ENCODE results near the gene FARSA. TPM values are rescaled to one million over a fixed set of nuclear protein-coding genes. Genes with fewer than 3 reads are reported as not detected.

FARSA gene
- total and polyA plus RNA-seq, 2 of the 8 experiments (the other 6 are each of a cell fraction or from before 2014, with no cell fraction given): 61.0 to 103 TPM

DNA sequence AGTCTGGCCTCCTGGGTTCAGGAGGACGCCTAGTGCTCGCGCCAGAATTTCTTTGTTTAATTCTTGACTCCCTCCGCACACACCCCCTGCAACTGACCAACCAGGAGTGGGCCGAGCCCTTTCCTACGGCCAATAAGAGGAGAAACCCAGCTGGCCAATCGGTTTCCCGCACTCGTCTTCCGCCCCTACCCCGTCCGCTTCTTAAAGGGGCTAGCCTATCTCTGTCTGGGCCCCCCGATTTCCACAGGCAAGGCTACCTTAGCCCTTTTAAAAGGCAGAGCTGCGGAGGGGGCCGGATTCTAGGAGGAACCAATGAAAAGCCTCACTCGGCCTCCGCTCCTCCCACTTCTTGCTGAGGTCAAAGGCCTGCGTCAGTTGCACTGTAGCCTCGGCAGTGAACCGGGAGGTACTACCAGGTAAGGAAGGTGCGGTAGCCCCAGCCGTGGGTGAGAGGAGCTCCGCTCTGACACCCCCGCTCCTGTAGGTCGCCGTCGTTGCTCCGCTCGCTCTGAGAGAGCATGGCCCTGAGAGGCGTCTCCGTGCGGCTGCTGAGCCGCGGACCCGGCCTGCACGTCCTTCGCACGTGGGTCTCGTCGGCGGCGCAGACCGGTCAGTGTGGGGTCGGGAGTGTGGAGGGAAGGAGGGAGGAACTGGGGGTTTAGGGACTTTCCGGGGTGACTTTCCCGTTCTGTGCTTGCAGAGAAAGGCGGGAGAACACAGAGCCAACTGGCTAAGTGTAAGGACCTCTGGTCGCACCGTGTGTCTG lies 42.5 kb downstream of the FARSA start, which contains the start of gene GCDH (continued):
- TF ChIP-seq YY1 (IDR thresholded peaks at IDR 0.05; ENCODE audit: low read depth, low read length): no peak
- 0 out of 2 replicates have a peak, but pooled peaks have one; percentile 31 for TF ChIP-seq EGR1 (IDR thresholded peaks at IDR 0.05; ENCODE audit: borderline replicate concordance, low read depth, low read length)
- TF ChIP-seq TEAD4 (IDR thresholded peaks at IDR 0.05; ENCODE audit: low read depth, low read length): no peak
- TF ChIP-seq CEBPB (IDR thresholded peaks at IDR 0.05; ENCODE audit: low read depth, low read length): no peak
- no peak for TF ChIP-seq RAD21 (IDR thresholded peaks at IDR 0.05 in 1 of 2, conservative IDR thresholded peaks at IDR 0.05 in 1 of 2; ENCODE audit: low read depth in 2 of 2, low read length in 2 of 2)
- TF ChIP-seq, protein P1, sequence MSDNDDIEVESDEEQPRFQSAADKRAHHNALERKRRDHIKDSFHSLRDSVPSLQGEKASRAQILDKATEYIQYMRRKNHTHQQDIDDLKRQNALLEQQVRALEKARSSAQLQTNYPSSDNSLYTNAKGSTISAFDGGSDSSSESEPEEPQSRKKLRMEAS (IDR thresholded peaks at IDR 0.05): peak; percentile 69
- TF ChIP-seq SP2 (IDR thresholded peaks at IDR 0.05; ENCODE audit: low read length): no peak; the same call in 1 of the 2 replicates
- TF ChIP-seq, protein P2, sequence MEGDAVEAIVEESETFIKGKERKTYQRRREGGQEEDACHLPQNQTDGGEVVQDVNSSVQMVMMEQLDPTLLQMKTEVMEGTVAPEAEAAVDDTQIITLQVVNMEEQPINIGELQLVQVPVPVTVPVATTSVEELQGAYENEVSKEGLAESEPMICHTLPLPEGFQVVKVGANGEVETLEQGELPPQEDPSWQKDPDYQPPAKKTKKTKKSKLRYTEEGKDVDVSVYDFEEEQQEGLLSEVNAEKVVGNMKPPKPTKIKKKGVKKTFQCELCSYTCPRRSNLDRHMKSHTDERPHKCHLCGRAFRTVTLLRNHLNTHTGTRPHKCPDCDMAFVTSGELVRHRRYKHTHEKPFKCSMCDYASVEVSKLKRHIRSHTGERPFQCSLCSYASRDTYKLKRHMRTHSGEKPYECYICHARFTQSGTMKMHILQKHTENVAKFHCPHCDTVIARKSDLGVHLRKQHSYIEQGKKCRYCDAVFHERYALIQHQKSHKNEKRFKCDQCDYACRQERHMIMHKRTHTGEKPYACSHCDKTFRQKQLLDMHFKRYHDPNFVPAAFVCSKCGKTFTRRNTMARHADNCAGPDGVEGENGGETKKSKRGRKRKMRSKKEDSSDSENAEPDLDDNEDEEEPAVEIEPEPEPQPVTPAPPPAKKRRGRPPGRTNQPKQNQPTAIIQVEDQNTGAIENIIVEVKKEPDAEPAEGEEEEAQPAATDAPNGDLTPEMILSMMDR (IDR thresholded peaks at IDR 0.05; ENCODE audit: control extremely low read depth in 1 of 3, insufficient read depth in 1 of 3, low read depth in 1 of 3, low read length in 3 of 3): no peak
- peak; percentile 54 for TF ChIP-seq KDM4A (IDR thresholded peaks at IDR 0.05; ENCODE audit: low read depth, low read length, severe bottlenecking)
